HG03064 (cell line): ENCODE measurements around the gene ZNF454.

Experiments
- ATAC-seq: cut with Tn5 transposase; IDR thresholded peaks from one replicate; pipeline ENCODE4 v1.9.1; 2021; ENCODE audit warnings: low read depth; ENCODE audit not compliant: unreplicated experiment

The ZNF454 gene

GRCh38 chr5:178992291-178992895, 51.4 kb downstream of the ZNF454 start:
- no peak for ATAC-seq

DNA sequence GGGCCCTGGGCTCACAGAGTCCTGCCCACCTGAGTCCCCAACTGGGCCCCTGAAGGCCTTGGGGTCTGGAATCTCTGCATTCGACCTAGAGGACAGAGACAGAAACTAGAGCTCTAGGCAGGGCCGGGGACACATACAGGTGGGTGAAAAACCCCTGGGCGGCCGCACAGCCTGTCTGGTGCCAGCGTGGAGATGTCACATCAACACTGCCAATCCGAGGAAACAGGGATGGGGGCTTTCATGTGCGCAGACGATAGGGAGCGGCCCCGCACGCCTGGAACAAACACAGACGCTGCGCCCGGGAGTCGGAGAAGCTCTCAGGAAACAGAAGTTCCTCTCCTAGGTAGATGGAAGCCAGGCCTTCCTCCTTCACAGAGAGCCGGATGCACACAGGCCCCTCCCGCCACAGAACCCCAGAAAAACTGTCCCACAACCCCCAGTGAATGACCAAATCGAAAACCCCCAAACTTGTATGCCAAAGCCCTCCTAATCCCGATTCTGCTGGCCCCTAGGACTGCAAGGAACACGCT, 52.3 kb downstream of the ZNF454 start:
- no peak for ATAC-seq

DNA sequence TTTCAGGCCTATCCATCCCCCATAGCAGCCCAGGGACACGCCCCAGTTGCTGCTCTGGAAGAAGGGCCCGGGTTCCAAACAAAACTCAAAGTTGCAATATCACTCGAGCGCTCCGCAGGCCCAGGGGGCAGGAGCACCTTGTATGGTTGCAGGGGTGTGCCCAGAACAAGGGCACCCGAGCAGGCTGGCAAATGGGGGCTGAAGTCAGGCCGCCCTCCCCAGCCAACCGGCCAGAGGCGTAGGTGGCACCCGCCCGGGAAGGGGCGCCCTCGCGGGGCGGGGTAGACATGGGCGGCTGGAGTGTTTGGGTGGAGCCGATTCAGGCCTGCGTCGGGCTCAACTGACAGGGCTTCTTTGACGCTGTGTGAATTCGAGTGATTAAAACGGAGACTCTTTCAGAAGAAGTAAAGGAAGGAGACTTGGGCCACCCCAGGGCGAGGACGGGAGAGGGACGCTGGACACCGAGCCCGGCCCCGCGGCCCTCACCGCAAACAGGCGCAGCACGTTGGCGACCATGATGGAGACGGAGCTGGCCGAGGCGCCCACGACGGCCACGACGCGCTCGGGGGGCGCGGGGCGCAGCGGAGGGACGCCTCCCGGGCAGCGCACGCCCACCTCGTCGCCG, 53.1 kb downstream of the ZNF454 start:
- no peak for ATAC-seq

- no peak for ATAC-seq
Measured at GRCh38 chr5:178994580-178995340, 53.8 kb downstream of the ZNF454 start, which contains the start of gene GRM6. TSS of gene GRM6 (minus strand) at chr5:178995320. CDS start at chr5:178994944, 376 bp downstream.

GRCh38 chr5:178995341-178995690, 54.3 kb downstream of the ZNF454 start:
- ATAC-seq: no peak

DNA sequence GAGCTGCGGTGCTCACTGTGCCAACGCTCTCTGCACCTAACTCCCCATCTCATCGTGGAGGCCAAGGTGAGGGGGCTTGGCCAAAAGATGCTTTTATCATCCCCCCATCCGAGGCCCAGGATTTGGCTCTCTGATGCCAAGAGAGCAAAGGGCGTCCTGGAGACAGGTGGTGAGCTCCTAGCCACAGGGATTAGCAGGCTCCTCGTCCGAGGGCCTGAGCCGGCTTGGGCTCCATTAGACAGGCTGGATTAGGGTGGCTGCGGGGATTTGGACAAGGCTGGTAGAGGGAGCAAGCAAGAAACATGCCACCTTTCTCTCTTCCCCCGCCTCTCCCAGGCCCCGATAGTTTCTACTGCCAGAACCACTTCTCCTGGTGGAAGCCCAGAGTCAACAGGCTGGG, 55.2 kb downstream of the ZNF454 start:
- no peak for ATAC-seq

DNA sequence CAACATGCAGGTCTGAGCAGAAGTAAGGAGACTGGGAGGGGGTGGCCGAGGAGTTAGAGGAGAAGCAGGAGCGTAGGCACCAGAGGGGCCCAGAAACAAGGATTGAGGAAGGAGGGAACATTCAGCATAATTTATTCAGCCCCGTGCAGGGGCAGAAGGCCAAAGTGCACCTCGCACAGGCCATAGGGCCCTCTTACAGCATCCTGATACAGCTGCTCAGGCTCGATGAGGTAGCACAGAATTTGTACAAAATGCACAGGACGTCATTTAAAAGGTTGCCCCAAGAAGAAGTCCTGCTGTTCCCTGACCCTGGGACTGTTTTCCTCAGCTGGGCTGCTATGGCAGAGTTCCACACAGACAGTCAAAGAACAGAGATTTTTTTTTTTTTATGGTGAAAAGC, 56.2 kb downstream of the ZNF454 start:
- no peak for ATAC-seq

DNA sequence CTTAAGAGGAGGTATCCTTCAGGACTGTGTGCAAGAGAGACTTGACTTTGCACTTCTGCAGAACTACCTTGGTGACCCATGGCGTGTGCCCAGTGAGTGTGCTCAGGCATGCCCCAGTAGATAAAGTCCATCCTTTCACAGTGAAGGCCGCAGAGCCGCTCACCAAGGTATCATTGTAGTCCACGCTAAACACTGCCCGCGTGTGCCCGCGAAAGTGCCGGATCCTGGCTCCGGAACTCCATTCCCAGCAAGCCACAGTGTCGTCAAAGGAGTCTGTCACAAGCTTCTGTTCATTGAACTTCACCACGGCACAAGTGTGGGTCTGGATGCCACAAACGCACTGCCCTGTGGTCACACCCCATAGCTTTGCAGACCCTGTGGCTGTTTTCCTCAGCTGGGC, 57.4 kb downstream of the ZNF454 start:
- no peak for ATAC-seq

GRCh38 chr5:179006564-179006963, 65.6 kb downstream of the ZNF454 start:
- no peak for ATAC-seq

- no peak for ATAC-seq
Measured at GRCh38 chr5:179008667-179009066, 67.7 kb downstream of the ZNF454 start.
